Stimulated activated memory B cell treated with anti-CD40 and anti-IgM and Interleukin-4, amounts not matched to agents 10 μg/mL and 1 μg/mL and 100 μg/mL, for 72 hours (primary cell): ENCODE results near the gene CDKAL1.
"Not testable (repeated sequence)": the region's sequence is repeated elsewhere in the genome, so short reads cannot be mapped to it uniquely, and the experiment has no call there.

Experiments used
- ATAC-seq: fragments of 150-1000 bp; cut with Tn5 transposase; 2 replicates; pipeline ENCODE4 v1.10.0; 2021
- H3K27ac Mint-ChIP-seq: one replicate; pipeline ENCODE4 v1.8.0; 2022; ENCODE audit warnings: mild to moderate bottlenecking, mixed read lengths
- H3K27me3 Mint-ChIP-seq: one replicate; pipeline ENCODE4 v1.8.0; 2022; ENCODE audit warnings: mixed read lengths
- H3K36me3 Mint-ChIP-seq: one replicate; pipeline ENCODE4 v1.8.0; 2022; ENCODE audit warnings: mixed read lengths
- H3K4me1 Mint-ChIP-seq: one replicate; pipeline ENCODE4 v1.8.0; 2022; ENCODE audit warnings: mixed read lengths
- H3K4me3 Mint-ChIP-seq: one replicate; pipeline ENCODE4 v1.8.0; 2022; ENCODE audit warnings: mild to moderate bottlenecking, moderate library complexity, mixed read lengths
- H3K9me3 Mint-ChIP-seq: one replicate; pipeline ENCODE4 v1.8.0; 2022; ENCODE audit warnings: mixed read lengths

CDKAL1 gene

GRCh38 chr6:20708367-20709124 lies 174.3 kb downstream of the CDKAL1 start:
- Mint-ChIP-seq H3K27me3 (no peaks in the 10 kb centered on the region), H3K9me3 (no peaks in the 10 kb centered on the region), H3K4me3 (no peak overlapping the region), H3K4me1 (peaks cover 35% of the 10 kb centered on the region), H3K36me3 (peaks cover 8% of the 10 kb centered on the region), H3K27ac (peak overlapping the region; percentile 22)
- no peak for ATAC-seq

GRCh38 chr6:20709451-20709850 lies 175.2 kb downstream of the CDKAL1 start:
- H3K27ac Mint-ChIP-seq = no peak overlapping the region
- ATAC-seq = no peak
- peaks cover 28% of the 10 kb centered on the region for H3K4me1 Mint-ChIP-seq
- H3K27me3 Mint-ChIP-seq = no peaks in the 10 kb centered on the region
- H3K9me3 Mint-ChIP-seq = no peaks in the 10 kb centered on the region
- H3K4me3 Mint-ChIP-seq = no peak overlapping the region
- H3K36me3 Mint-ChIP-seq = peaks cover 8% of the 10 kb centered on the region

- ATAC-seq = no peak
- Mint-ChIP-seq H3K27ac (no peak overlapping the region), H3K4me1 (peaks cover 24% of the 10 kb centered on the region), H3K9me3 (no peaks in the 10 kb centered on the region), H3K36me3 (peaks cover 8% of the 10 kb centered on the region), H3K4me3 (no peak overlapping the region), H3K27me3 (no peaks in the 10 kb centered on the region)
These were observed 176.1 kb downstream of the CDKAL1 start for GRCh38 chr6:20710341-20710740.

- H3K27ac Mint-ChIP-seq = peak overlapping the region; percentile 8
- ATAC-seq = no peak
- H3K4me1 Mint-ChIP-seq = peaks cover 17% of the 10 kb centered on the region
- H3K36me3 Mint-ChIP-seq = peaks cover 8% of the 10 kb centered on the region
- H3K4me3 Mint-ChIP-seq = no peak overlapping the region
- H3K9me3 Mint-ChIP-seq = no peaks in the 10 kb centered on the region
- H3K27me3 Mint-ChIP-seq = no peaks in the 10 kb centered on the region
These were observed 177.3 kb downstream of the CDKAL1 start for GRCh38 chr6:20711518-20711917.

GRCh38 chr6:20712011-20712410 lies 177.8 kb downstream of the CDKAL1 start:
- H3K27ac Mint-ChIP-seq = peak overlapping the region; percentile 8
- no peak overlapping the region for H3K4me3 Mint-ChIP-seq
- H3K9me3 Mint-ChIP-seq = no peaks in the 10 kb centered on the region
- H3K36me3 Mint-ChIP-seq = peaks cover 8% of the 10 kb centered on the region
- H3K27me3 Mint-ChIP-seq = no peaks in the 10 kb centered on the region
- H3K4me1 Mint-ChIP-seq = peaks cover 17% of the 10 kb centered on the region
- no peak for ATAC-seq

GRCh38 chr6:20715135-20715806 lies 181.0 kb downstream of the CDKAL1 start:
- Mint-ChIP-seq H3K4me1 (peaks cover 30% of the 10 kb centered on the region), H3K36me3 (peaks cover 11% of the 10 kb centered on the region), H3K4me3 (no peak overlapping the region), H3K27ac (no peak overlapping the region), H3K27me3 (no peaks in the 10 kb centered on the region), H3K9me3 (no peaks in the 10 kb centered on the region)
- ATAC-seq = no peak

GRCh38 chr6:20716865-20717264 lies 182.6 kb downstream of the CDKAL1 start:
- H3K36me3 Mint-ChIP-seq = peaks cover 12% of the 10 kb centered on the region

GRCh38 chr6:20717743-20718142 lies 183.5 kb downstream of the CDKAL1 start:
- Mint-ChIP-seq H3K4me1 (peaks cover 35% of the 10 kb centered on the region), H3K4me3 (no peak overlapping the region), H3K27me3 (no peaks in the 10 kb centered on the region), H3K27ac (no peak overlapping the region), H3K9me3 (no peaks in the 10 kb centered on the region), H3K36me3 (peaks cover 16% of the 10 kb centered on the region)
- peak; percentile 49 for ATAC-seq

More at GRCh38 chr6:20716865-20717264, 182.6 kb downstream of the CDKAL1 start:
- ATAC-seq = peak; percentile 87
- Mint-ChIP-seq H3K4me1 (peaks cover 31% of the 10 kb centered on the region), H3K27me3 (no peaks in the 10 kb centered on the region), H3K4me3 (no peak overlapping the region), H3K9me3 (no peaks in the 10 kb centered on the region), H3K27ac (no peak overlapping the region)

GRCh38 chr6:20718705-20719653 lies 184.7 kb downstream of the CDKAL1 start:
- Mint-ChIP-seq H3K4me1 (peaks cover 39% of the 10 kb centered on the region), H3K36me3 (peaks cover 26% of the 10 kb centered on the region), H3K27ac (peak overlapping the region; percentile 54), H3K4me3 (no peak overlapping the region), H3K9me3 (no peaks in the 10 kb centered on the region), H3K27me3 (no peaks in the 10 kb centered on the region)
- no peak for ATAC-seq

- peak overlapping the region; percentile 15 for H3K4me3 Mint-ChIP-seq
- no peaks in the 10 kb centered on the region for H3K27me3 Mint-ChIP-seq
- H3K36me3 Mint-ChIP-seq = peaks cover 26% of the 10 kb centered on the region
- H3K27ac Mint-ChIP-seq = peak overlapping the region; percentile 54
- peaks cover 39% of the 10 kb centered on the region for H3K4me1 Mint-ChIP-seq
- ATAC-seq = no peak
- no peaks in the 10 kb centered on the region for H3K9me3 Mint-ChIP-seq
These were observed 185.7 kb downstream of the CDKAL1 start for GRCh38 chr6:20719980-20720379.

- peaks cover 39% of the 10 kb centered on the region for H3K4me1 Mint-ChIP-seq
- H3K9me3 Mint-ChIP-seq, ATAC-seq, H3K27ac Mint-ChIP-seq, H3K4me3 Mint-ChIP-seq, H3K27me3 Mint-ChIP-seq: not testable (repeated sequence)
- H3K36me3 Mint-ChIP-seq = peaks cover 26% of the 10 kb centered on the region
These were observed 186.9 kb downstream of the CDKAL1 start for GRCh38 chr6:20721121-20721520.

GRCh38 chr6:20722455-20722854 lies 188.2 kb downstream of the CDKAL1 start:
- H3K27ac Mint-ChIP-seq = peak overlapping the region; percentile 20

GRCh38 chr6:20723236-20723635 lies 189.0 kb downstream of the CDKAL1 start:
- Mint-ChIP-seq H3K9me3 (no peaks in the 10 kb centered on the region), H3K36me3 (peaks cover 33% of the 10 kb centered on the region), H3K27me3 (no peaks in the 10 kb centered on the region), H3K4me1 (peaks cover 33% of the 10 kb centered on the region), H3K4me3 (no peak overlapping the region), H3K27ac (no peak overlapping the region)
- no peak for ATAC-seq

More at GRCh38 chr6:20722455-20722854, 188.2 kb downstream of the CDKAL1 start:
- no peak overlapping the region for H3K4me3 Mint-ChIP-seq
- H3K4me1 Mint-ChIP-seq = peaks cover 39% of the 10 kb centered on the region
- ATAC-seq = no peak
- peaks cover 32% of the 10 kb centered on the region for H3K36me3 Mint-ChIP-seq
- no peaks in the 10 kb centered on the region for H3K9me3 Mint-ChIP-seq
- no peaks in the 10 kb centered on the region for H3K27me3 Mint-ChIP-seq

GRCh38 chr6:20724443-20725190 lies 190.4 kb downstream of the CDKAL1 start:
- no peak overlapping the region for H3K27ac Mint-ChIP-seq
- H3K9me3 Mint-ChIP-seq = no peaks in the 10 kb centered on the region
- H3K4me3 Mint-ChIP-seq = no peak overlapping the region
- ATAC-seq = no peak
- no peaks in the 10 kb centered on the region for H3K27me3 Mint-ChIP-seq
- peaks cover 33% of the 10 kb centered on the region for H3K36me3 Mint-ChIP-seq
- peaks cover 23% of the 10 kb centered on the region for H3K4me1 Mint-ChIP-seq
